DMS53 treated with DMSO at 0.1 percent for 48 hours (cell line): Measurements from ENCODE around the gene PPP1R1B.

Experiments used
- DNase-seq: peaks from one replicate; lab custom pipeline; 2025; ENCODE audit not compliant: unreplicated experiment; lab: John Stamatoyannopoulos, UW

Gene PPP1R1B

GRCh38 chr17:39600288-39600996 lies 26.3 kb upstream of the PPP1R1B start:
- DNase-seq = no peak

GRCh38 chr17:39600997-39601597 lies 25.7 kb upstream of the PPP1R1B start:
- no peak for DNase-seq

- no peak for DNase-seq
These were observed 24.8 kb upstream of the PPP1R1B start for GRCh38 chr17:39601758-39602532.

GRCh38 chr17:39602533-39603303 lies 24.0 kb upstream of the PPP1R1B start:
- DNase-seq = no peak

- no peak for DNase-seq
These were observed 23.3 kb upstream of the PPP1R1B start for GRCh38 chr17:39603304-39604016.

GRCh38 chr17:39604911-39605491 lies 21.8 kb upstream of the PPP1R1B start:
- no peak for DNase-seq

- no peak for DNase-seq
These were observed 21.0 kb upstream of the PPP1R1B start for GRCh38 chr17:39605492-39606433.

GRCh38 chr17:39606434-39607056 lies 20.2 kb upstream of the PPP1R1B start:
- DNase-seq = no peak

- no peak for DNase-seq
These were observed 19.5 kb upstream of the PPP1R1B start for GRCh38 chr17:39607057-39607850.

GRCh38 chr17:39607851-39608130 lies 19.0 kb upstream of the PPP1R1B start, which contains the start of gene NEUROD2:
NEUROD2 (minus strand) TSS chr17:39607920; CDS start chr17:39606599, 1,321 bp downstream.
- DNase-seq = no peak

- no peak for DNase-seq
These were observed 18.4 kb upstream of the PPP1R1B start for GRCh38 chr17:39608142-39608981.

- DNase-seq = no peak
These were observed 17.2 kb upstream of the PPP1R1B start for GRCh38 chr17:39609416-39610025.

GRCh38 chr17:39611401-39612112 lies 15.2 kb upstream of the PPP1R1B start:
- DNase-seq = no peak

GRCh38 chr17:39612291-39612894 lies 14.4 kb upstream of the PPP1R1B start:
- DNase-seq = no peak

- DNase-seq = no peak
These were observed 13.8 kb upstream of the PPP1R1B start for GRCh38 chr17:39612935-39613464.
